ENCODE measurements around the gene RCBTB1. TPM values are rescaled to one million over a fixed set of nuclear protein-coding genes. Genes with fewer than 3 reads are reported as not detected.

Gene RCBTB1
- total and polyA plus RNA-seq, 2 donors (not counting 3 experiments of a cell fraction or from before 2014, with no cell fraction given), result 12.1 to 23.8 TPM

GRCh38 chr13:49607761-49608160 is 22.4 kb upstream of the RCBTB1 start:
- Histone ChIP-seq H3K36me3 (ENCODE audit: control insufficient read depth in 2 of 2, extremely low read depth in 1 of 2, insufficient read depth in 2 of 2, low read length in 2 of 2) (no peaks in the 10 kb centered on the region), H3K79me2 (ENCODE audit: control insufficient read depth, insufficient read depth, low read length) (no peaks in the 10 kb centered on the region), H3K9me1 (replicated peaks; ENCODE audit: control insufficient read depth, extremely low read depth, insufficient read depth, low read length) (no peaks in the 10 kb centered on the region), H3K27me3 (ENCODE audit: control insufficient read depth in 2 of 2, insufficient read depth in 2 of 2, low read length in 2 of 2) (no peaks in the 10 kb centered on the region), H3K9me3 (replicated peaks; ENCODE audit: control insufficient read depth, insufficient read depth, low read length) (no peaks in the 10 kb centered on the region), H3K4me2 (ENCODE audit: insufficient read depth, low read length) (no peak overlapping the region), H4K20me1 (replicated peaks; ENCODE audit: control insufficient read depth, extremely low read depth, insufficient read depth, low read length) (no peaks in the 10 kb centered on the region), H3K27ac (ENCODE audit: insufficient read depth, low read depth, low read length) (no peak overlapping the region), H2AFZ (ENCODE audit: low read depth, low read length) (peak overlapping the region; percentile 35), H3K4me1 (ENCODE audit: control insufficient read depth, extremely low read depth, insufficient read depth, low read length) (no peaks in the 10 kb centered on the region), H3K4me3 (replicated peaks in 1 of 3; ENCODE audit: insufficient read depth in 1 of 3, low read depth in 1 of 3, low read length in 3 of 3) (no peak overlapping the region), H3K9ac (replicated peaks; ENCODE audit: extremely low read depth, insufficient read depth, low read length) (no peak overlapping the region)
- dilution Hi-C loops (cut with MboI; ENCODE audit: extremely low pct_ligation_motif_present, low sequenced_read_pairs) (no loop called here), intact Hi-C loops (cut with micrococcal nuclease) (loop anchor here (1.0 to 5.0 kb wide), 8 partner anchors 113 to 840 kb away; partner anchors contain the start of genes CAB39L, PHF11 and SETDB2)
- CTCF ChIA-PET, result interaction anchor here (0.7 to 3.6 kb wide), 20 partner anchors 8 to 1461 kb away, joined by 3 to 60 read pairs (median 6); partner anchors contain the start of gene ARL11
- no peak for DNase-seq (ENCODE audit: low read depth, low spot score)
- no peak for TF ChIP-seq GATA2 (IDR thresholded peaks at IDR 0.05; ENCODE audit: insufficient read depth, insufficient read length, low read depth, low read length)
- no peak for TF ChIP-seq POLR2A (IDR thresholded peaks at IDR 0.05; ENCODE audit: low read depth, low read length)
- no peak for TF ChIP-seq MYC (IDR thresholded peaks at IDR 0.05; ENCODE audit: low read depth, low read length)
- no peak for FAIRE-seq
- BruUV-seq (replicated peaks), result no TSS peak
- POLR2A ChIA-PET, result no interaction called here

- TSS peak; percentile 57 for BruUV-seq (replicated peaks)
- Histone ChIP-seq H3K4me3 (replicated peaks in 1 of 3; ENCODE audit: insufficient read depth in 1 of 3, low read depth in 1 of 3, low read length in 3 of 3) (peak overlapping the region in 2 of 3 experiments; percentile 5 to 27), H4K20me1 (replicated peaks; ENCODE audit: control insufficient read depth, extremely low read depth, insufficient read depth, low read length) (no peaks in the 10 kb centered on the region), H3K4me1 (ENCODE audit: control insufficient read depth, extremely low read depth, insufficient read depth, low read length) (no peaks in the 10 kb centered on the region), H3K36me3 (ENCODE audit: control insufficient read depth in 2 of 2, extremely low read depth in 1 of 2, insufficient read depth in 2 of 2, low read length in 2 of 2) (no peaks in the 10 kb centered on the region), H3K9me1 (replicated peaks; ENCODE audit: control insufficient read depth, extremely low read depth, insufficient read depth, low read length) (no peaks in the 10 kb centered on the region), H2AFZ (ENCODE audit: low read depth, low read length) (peak overlapping the region; percentile 80), H3K27ac (ENCODE audit: insufficient read depth, low read depth, low read length) (peak overlapping the region; percentile 28), H3K4me2 (ENCODE audit: insufficient read depth, low read length) (peak overlapping the region; percentile 73), H3K9me3 (replicated peaks; ENCODE audit: control insufficient read depth, insufficient read depth, low read length) (no peaks in the 10 kb centered on the region), H3K27me3 (ENCODE audit: control insufficient read depth in 2 of 2, insufficient read depth in 2 of 2, low read length in 2 of 2) (no peaks in the 10 kb centered on the region), H3K79me2 (ENCODE audit: control insufficient read depth, insufficient read depth, low read length) (no peaks in the 10 kb centered on the region), H3K9ac (replicated peaks; ENCODE audit: extremely low read depth, insufficient read depth, low read length) (no peak overlapping the region)
- dilution Hi-C loops (cut with MboI; ENCODE audit: extremely low pct_ligation_motif_present, low sequenced_read_pairs) (no loop called here), intact Hi-C loops (cut with micrococcal nuclease) (loop anchor here (1.0 to 5.0 kb wide), 8 partner anchors 112 to 840 kb away; partner anchors contain the start of genes CAB39L, PHF11 and SETDB2)
- FAIRE-seq, result peak; percentile 90
- ChIA-PET POLR2A (no interaction called here), CTCF (interaction anchor here (0.6 to 3.6 kb wide), 43 partner anchors 9 to 1462 kb away, joined by 3 to 60 read pairs (median 4); partner anchors contain the start of genes ARL11, CAB39L, PHF11 and RCBTB1)
- DNase-seq (ENCODE audit: low read depth, low spot score), result peak; percentile 89
- TF ChIP-seq GATA2 (IDR thresholded peaks at IDR 0.05; ENCODE audit: insufficient read depth, insufficient read length, low read depth, low read length), result no peak
- TF ChIP-seq MAX (IDR thresholded peaks at IDR 0.05; ENCODE audit: insufficient read depth, insufficient read length), result no peak
- TF ChIP-seq EZH2 (IDR thresholded peaks at IDR 0.05; ENCODE audit: borderline replicate concordance, low read depth, low read length, severe bottlenecking), result no peak
- TF ChIP-seq CTCF (IDR thresholded peaks at IDR 0.05; ENCODE audit: extremely low read depth in 1 of 2, insufficient read depth in 1 of 2, low read depth in 1 of 2, low read length in 2 of 2), result peak; percentile 80 to 83
- TF ChIP-seq POLR2A (IDR thresholded peaks at IDR 0.05; ENCODE audit: low read depth, low read length), result no peak
- no peak for TF ChIP-seq POLR2AphosphoS5 (IDR thresholded peaks at IDR 0.05; ENCODE audit: insufficient read depth, low read depth, low read length)
- no peak for TF ChIP-seq FOS (IDR thresholded peaks at IDR 0.05; ENCODE audit: borderline replicate concordance, insufficient read depth, low read length)
- no peak for TF ChIP-seq MYC (IDR thresholded peaks at IDR 0.05; ENCODE audit: low read depth, low read length)
- TF ChIP-seq JUN (IDR thresholded peaks at IDR 0.05; ENCODE audit: borderline replicate concordance, insufficient read depth, insufficient read length, low read depth), result no peak
These were observed 21.6 kb upstream of the RCBTB1 start for GRCh38 chr13:49606747-49607648.
